ENCODE data around the gene CFAP161.

Gene CFAP161

GRCh38 chr15:81160312-81161159, 26.5 kb downstream of the CFAP161 start:
- no peak for DNase-seq

GRCh38 chr15:81161160-81161673, 27.1 kb downstream of the CFAP161 start:
- no peak for DNase-seq

- no peak for DNase-seq
Measured at GRCh38 chr15:81161851-81162250, 27.8 kb downstream of the CFAP161 start.

- no peak for DNase-seq
Measured at GRCh38 chr15:81163961-81164800, 30.1 kb downstream of the CFAP161 start.

GRCh38 chr15:81165535-81165934, 31.5 kb downstream of the CFAP161 start:
- DNase-seq = no peak

GRCh38 chr15:81166636-81167305, 32.7 kb downstream of the CFAP161 start:
- no peak for DNase-seq

- no peak for DNase-seq
Measured at GRCh38 chr15:81168131-81168526, 34.1 kb downstream of the CFAP161 start.

- no peak for DNase-seq
Measured at GRCh38 chr15:81168644-81169043, 34.6 kb downstream of the CFAP161 start.

- DNase-seq = no peak
Measured at GRCh38 chr15:81170511-81170910, 36.4 kb downstream of the CFAP161 start.

- no peak for DNase-seq
Measured at GRCh38 chr15:81171286-81171685, 37.2 kb downstream of the CFAP161 start.

- no peak for DNase-seq
Measured at GRCh38 chr15:81174125-81174791, 40.2 kb downstream of the CFAP161 start.

- no peak for DNase-seq
Measured at GRCh38 chr15:81174792-81175327, 40.8 kb downstream of the CFAP161 start.

- DNase-seq = no peak
Measured at GRCh38 chr15:81175496-81175895, 41.4 kb downstream of the CFAP161 start.

- DNase-seq = no peak
Measured at GRCh38 chr15:81176291-81176893, 42.3 kb downstream of the CFAP161 start.

GRCh38 chr15:81178365-81178764, 44.3 kb downstream of the CFAP161 start:
- no peak for DNase-seq

GRCh38 chr15:81181220-81181619, 47.1 kb downstream of the CFAP161 start:
- no peak for DNase-seq

GRCh38 chr15:81182031-81182755, 48.1 kb downstream of the CFAP161 start:
- no peak for DNase-seq

GRCh38 chr15:81182756-81183438, 48.8 kb downstream of the CFAP161 start:
- no peak for DNase-seq

- DNase-seq = no peak
Measured at GRCh38 chr15:81183439-81183775, 49.3 kb downstream of the CFAP161 start.

- no peak for DNase-seq
Measured at GRCh38 chr15:81184188-81184587, 50.1 kb downstream of the CFAP161 start.
